AG08395 (cell line): ENCODE results near the gene AHRR.

Source experiments
- DNase-seq: peaks from one replicate; pipeline ENCODE4 v3.0.0; 2012; ENCODE audit warnings: mixed read lengths, low spot score

The AHRR gene

GRCh38 chr5:415928-416635 lies 94.6 kb downstream of the AHRR start:
- no peak for DNase-seq

- DNase-seq = no peak
Observed at GRCh38 chr5:416636-416960, 95.1 kb downstream of the AHRR start.

DNA sequence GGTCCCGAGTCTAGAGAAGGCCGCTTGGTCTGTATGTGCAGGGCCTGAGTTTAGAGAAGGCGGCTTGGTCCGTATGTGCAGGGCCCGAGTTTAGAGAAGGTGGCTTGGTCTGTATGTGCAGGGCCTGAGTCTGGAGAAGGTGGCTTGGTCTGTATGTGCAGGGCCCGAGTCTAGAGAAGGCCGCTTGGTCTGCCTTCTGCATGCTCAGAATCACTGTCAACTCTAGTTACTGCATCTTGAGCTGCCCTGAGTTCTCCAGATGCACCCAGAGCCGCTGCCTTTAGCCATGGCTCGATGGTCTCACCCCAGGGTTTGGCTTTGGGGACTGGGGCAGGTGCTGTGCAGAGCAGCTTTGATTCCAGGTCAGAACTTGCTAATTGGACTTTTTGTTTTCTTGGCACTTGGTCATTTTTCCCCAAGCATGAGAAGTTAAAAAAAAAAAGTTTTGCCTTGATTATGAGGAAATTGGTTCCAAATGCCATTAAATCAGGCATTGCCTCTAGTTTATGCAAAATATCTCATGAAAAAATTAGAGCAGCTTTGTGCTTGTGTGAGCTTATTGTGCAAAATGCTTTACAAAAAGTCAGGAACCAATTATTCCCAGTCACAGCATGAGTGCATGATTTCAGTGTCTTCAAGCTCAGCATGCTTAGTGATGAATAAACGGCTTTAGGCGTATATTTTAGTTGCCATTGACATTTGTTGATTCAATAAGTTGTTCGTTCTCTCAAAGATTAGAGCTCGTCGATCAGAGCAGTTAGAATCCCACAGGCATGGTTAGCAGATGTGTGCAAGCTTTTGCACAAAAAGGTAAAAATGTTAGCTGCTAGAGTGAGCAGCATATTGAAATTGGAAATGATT lies 96.0 kb downstream of the AHRR start:
- no peak for DNase-seq

DNA sequence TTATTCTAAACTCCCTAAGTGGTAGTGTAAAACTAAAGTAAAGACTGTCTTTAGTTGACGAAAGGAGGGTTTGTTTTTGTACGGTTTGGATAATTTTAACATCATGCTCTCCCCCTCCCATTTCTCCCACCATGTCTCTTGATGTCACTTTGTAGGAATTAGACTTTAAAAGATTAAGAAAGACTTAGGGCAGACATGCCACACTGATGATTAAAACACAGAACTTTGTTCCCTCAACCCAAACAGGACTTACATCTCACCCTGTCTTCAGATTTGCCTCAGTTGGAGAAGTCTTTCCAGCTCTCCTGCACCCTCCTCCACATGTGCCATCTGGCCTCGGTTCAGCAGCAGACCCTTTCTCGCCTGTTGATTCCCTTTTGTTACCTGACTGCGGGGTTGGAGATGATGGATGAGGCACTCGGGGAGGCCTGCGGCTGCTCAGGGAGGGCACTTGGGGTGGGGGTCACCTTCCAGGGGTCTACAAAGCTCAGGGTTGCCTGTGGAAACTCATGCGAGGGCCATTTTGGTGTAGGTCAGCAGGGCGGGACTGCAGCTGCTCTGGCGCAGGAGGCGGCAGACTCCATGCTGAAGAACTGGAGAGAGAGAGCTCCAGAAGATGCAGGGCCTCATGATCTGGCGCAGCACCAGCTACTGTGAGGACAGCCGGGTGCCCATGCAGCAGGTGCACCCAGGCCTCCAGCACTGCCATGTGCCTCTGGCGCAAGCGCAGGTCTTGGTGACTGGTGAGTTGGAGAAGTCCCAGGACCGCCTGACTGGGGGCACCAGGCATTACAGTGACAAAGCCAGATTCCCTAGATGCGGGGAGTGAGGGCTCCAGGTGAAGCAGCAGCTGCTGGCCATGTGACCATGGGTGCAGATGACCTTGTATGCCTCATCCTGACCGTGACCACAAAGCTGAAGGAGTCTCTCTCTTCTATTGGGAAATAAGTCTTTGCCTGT lies 96.9 kb downstream of the AHRR start:
- peak; percentile 68 for DNase-seq

DNA sequence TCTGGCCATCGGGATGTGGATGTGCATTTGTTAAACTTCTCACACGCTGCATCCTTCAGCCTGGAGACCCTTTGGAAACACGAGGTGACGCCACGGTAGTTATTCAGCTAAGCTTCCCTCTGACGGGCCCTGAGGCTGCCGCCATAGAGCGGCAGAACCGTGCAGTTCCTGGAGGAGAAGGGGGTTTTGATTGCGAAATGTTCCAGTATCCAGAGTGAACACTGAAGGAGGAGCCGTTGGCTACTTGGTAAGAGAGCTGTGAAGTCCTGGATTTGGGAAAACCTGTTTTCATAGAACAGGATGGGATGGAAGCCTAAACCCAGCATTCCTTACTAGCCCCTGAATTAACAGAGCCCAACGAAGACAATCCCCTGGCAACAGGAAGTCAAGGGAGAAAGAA lies 98.5 kb downstream of the AHRR start:
- DNase-seq = no peak

- no peak for DNase-seq
Observed at GRCh38 chr5:420632-421286, 99.2 kb downstream of the AHRR start.

DNA sequence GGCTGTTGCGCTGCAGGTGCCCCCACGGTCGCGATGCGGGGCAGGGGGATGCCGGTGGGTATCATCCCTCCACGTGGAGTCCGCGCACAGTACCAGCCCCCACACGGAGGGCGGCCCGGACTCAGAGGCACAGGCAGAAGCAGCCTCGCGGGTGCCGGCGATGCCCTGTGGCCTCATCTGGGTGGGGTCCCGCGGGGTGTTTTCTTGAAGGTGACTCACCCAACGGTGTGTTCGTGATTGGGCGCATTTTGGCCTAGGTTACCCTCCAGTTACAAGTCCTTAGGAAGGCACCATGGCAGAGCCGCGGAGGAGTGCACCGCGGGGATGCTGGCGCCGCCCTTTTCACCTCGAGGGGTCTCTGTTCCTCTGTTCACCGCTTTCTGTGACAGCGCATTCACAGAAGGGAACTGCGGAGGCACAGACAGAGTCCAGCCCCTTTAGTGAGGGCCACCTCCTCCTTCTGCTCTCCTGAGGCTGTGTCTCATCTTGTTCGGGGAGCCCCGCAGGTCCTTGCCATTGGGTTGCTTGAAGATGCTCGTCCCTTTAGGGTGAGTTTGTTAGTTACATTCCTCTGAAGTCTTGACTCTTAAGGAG lies 99.9 kb downstream of the AHRR start:
- no peak for DNase-seq

- DNase-seq = no peak
Observed at GRCh38 chr5:421901-422300, 100.4 kb downstream of the AHRR start.

GRCh38 chr5:422323-423232 lies 101.1 kb downstream of the AHRR start:
- DNase-seq = no peak

GRCh38 chr5:423233-423565 lies 101.7 kb downstream of the AHRR start:
- DNase-seq = no peak

DNA sequence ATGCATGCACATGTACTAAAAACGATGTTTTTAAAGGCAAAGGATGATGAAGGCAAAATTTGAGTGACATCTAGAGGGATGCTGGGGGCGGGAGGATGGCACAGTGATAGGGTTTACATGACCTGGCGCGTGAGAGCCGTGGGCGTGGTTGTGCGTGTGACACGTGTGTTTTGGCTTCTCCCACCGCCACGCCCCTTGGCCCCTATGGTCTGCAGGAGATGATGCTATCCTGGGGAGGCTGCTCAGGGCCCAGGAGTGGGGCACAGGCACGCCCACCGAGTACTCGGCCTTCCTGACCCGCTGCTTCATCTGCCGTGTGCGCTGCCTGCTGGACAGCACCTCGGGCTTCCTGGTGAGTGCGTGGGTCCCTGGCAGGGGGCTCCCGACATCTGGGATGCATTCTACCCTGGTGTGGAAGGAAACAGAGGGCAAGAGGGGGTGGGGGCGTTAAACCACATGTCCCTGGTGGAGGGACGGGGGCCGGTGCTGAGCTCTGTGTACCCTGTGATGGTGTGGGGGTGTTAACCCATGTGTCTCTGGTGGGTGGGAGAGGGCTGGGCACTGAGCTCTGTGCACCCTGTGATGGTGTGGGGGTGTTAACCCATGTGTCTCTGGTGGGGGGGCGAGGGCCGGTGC lies 102.2 kb downstream of the AHRR start:
- DNase-seq = no peak

- peak; percentile 66 for DNase-seq
Observed at GRCh38 chr5:424301-425110, 103.0 kb downstream of the AHRR start.

GRCh38 chr5:425714-426113 lies 104.2 kb downstream of the AHRR start:
- no peak for DNase-seq

- no peak for DNase-seq
Observed at GRCh38 chr5:426392-426976, 105.0 kb downstream of the AHRR start.

- DNase-seq = no peak
Observed at GRCh38 chr5:427415-428087, 106.0 kb downstream of the AHRR start.

GRCh38 chr5:428219-428618 lies 106.7 kb downstream of the AHRR start:
- no peak for DNase-seq

DNA sequence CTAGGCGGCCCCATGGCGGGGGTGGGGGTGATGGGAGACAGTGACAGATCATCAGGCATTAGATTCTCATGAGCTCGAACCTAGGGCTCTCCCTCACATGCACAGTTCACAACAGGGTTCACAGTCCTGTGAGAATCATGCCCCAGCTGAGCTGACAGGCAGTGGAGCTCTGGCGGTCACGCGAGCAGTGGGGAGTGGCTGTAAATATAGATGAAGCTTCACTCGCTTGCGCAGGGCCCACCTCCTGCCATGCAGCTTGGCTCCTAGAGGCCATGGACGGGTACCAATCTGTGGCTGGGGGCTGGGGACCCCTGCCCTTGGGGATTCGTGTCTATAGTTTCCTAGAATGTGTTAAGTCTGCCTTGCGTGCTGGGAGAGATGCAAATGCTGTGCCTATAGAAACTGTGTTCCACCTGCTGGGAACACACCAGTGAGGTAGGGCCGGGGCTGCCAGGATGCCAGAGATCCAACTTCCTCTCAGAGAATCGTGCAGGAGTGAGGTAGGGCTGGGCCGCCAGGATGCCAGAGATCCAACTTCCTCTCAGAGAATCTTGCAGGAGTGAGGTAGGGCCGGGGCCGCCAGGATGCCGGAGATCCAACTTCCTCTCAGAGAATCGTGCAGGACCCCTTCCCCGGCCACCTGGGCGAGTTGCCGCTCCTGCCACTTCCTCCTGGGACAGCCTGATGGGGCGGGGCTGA lies 107.4 kb downstream of the AHRR start:
- DNase-seq = no peak
